H1 (cell line): ENCODE data around the gene PCDHB13. TPM values are rescaled to one million over a fixed set of nuclear protein-coding genes. Genes with fewer than 3 reads are reported as not detected.
A peak's percentile ranks its signal among the peaks of the same experiment; 100 is the strongest.

Experiments
- CTCF ChIA-PET: fragments of 300-600 bp; sonication (Branson Sonifier 250); formaldehyde crosslinking; loops from one replicate; lab custom pipeline; 2021; ENCODE audit not compliant: partially characterized antibody; lab: Charles Lee
- POLR2A ChIA-PET: fragments of 300-600 bp; sonication (Branson Sonifier 250); formaldehyde crosslinking; loops from one replicate; lab custom pipeline; 2021; ENCODE audit warnings: inconsistent platforms; ENCODE audit not compliant: partially characterized antibody; lab: Charles Lee
- DNase-seq, 2 experiments: peaks; one replicate each; pipeline versions ENCODE4 v3.0.0 to v3.0.0-alpha.2; 2010 to 2022; ENCODE audit warnings: low spot score in 2 of 2, low read depth in 1 of 2, mixed read lengths in 1 of 2
- FAIRE-seq: peaks from 2 replicates; lab custom pipeline; 2011; peaks lifted over from hg19 to GRCh38; lab: Jason Lieb, UNC
- H2AFZ ChIP-seq: 2 replicates; pipeline ENCODE4 v1.8.1; 2012; ENCODE audit warnings: low read length, inconsistent platforms
- H2AK5ac ChIP-seq: 2 replicates; pipeline ENCODE4 v1.6.1; 2013; ENCODE audit warnings: low read depth, low read length
- H2BK120ac ChIP-seq: replicated peaks from 2 replicates; pipeline ENCODE3; 2013; ENCODE audit warnings: low read depth, low read length, inconsistent platforms
- H2BK12ac ChIP-seq: 2 replicates; pipeline ENCODE4 v1.6.1; 2013; ENCODE audit warnings: low read depth, low read length
- H2BK15ac ChIP-seq: 2 replicates; pipeline ENCODE4 v1.6.1; 2013; ENCODE audit warnings: low read length
- H2BK20ac ChIP-seq: 2 replicates; pipeline ENCODE4 v1.6.1; 2013; ENCODE audit warnings: low read length
- H2BK5ac ChIP-seq: 2 replicates; pipeline ENCODE4 v1.6.1; 2013; ENCODE audit warnings: low read depth, low read length
- H3K14ac ChIP-seq: 2 replicates; pipeline ENCODE4 v1.6.1; 2013; ENCODE audit warnings: inconsistent platforms; ENCODE audit not compliant: insufficient read length
- H3K18ac ChIP-seq: 2 replicates; pipeline ENCODE4 v1.6.1; 2013; ENCODE audit warnings: low read length; ENCODE audit errors: extremely low read depth
- H3K23ac ChIP-seq: 2 replicates; pipeline ENCODE4 v1.6.1; 2013; ENCODE audit warnings: inconsistent platforms; ENCODE audit not compliant: insufficient read length
- H3K23me2 ChIP-seq: 2 replicates; pipeline ENCODE4 v1.6.1; 2013; ENCODE audit warnings: low read depth, low read length
- H3K27ac ChIP-seq: 2 replicates; pipeline ENCODE4 v1.6.1; 2011; ENCODE audit warnings: low read depth, low read length, inconsistent platforms
- H3K27me3 ChIP-seq, 4 experiments: replicated peaks in 1 of 4; 1 replicate in 1 of 4; 2 replicates in 3 of 4; pipeline versions ENCODE4 v1.6.1 to v1.8.1; 2011 to 2013; ENCODE audit warnings: low read length in 3 of 4, mild to moderate bottlenecking in 3 of 4, inconsistent platforms in 2 of 4, mixed read lengths in 2 of 4, moderate library complexity in 1 of 4; ENCODE audit not compliant: control insufficient read depth in 3 of 4, insufficient read depth in 3 of 4; ENCODE audit errors: extremely low read depth in 1 of 4
- H3K36me3 ChIP-seq, 4 experiments: 2 replicates each; pipeline versions ENCODE4 v1.6.1 to v1.8.1; 2011 to 2013; ENCODE audit warnings: mild to moderate bottlenecking in 4 of 4, low read length in 3 of 4, moderate library complexity in 2 of 4, control low read depth in 1 of 4, inconsistent platforms in 1 of 4; ENCODE audit not compliant: insufficient read depth in 4 of 4, control insufficient read depth in 2 of 4
- H3K4ac ChIP-seq: replicated peaks from 2 replicates; pipeline ENCODE3; 2013; ENCODE audit warnings: low read length, low read depth, mixed read lengths, inconsistent platforms; ENCODE audit not compliant: insufficient read length
- H3K4me1 ChIP-seq, 4 experiments: replicated peaks in 1 of 4; 1 replicate in 1 of 4; 2 replicates in 3 of 4; pipeline versions ENCODE4 v1.6.1 to v1.8.1; 2011 to 2013; ENCODE audit warnings: low read length in 3 of 4, inconsistent platforms in 2 of 4, mixed read lengths in 1 of 4; ENCODE audit not compliant: insufficient read depth in 4 of 4, control insufficient read depth in 3 of 4
- H3K4me2 ChIP-seq, 2 experiments: 2 replicates each; pipeline versions ENCODE4 v1.6.1 to v1.8.1; 2011 to 2013; ENCODE audit warnings: low read depth in 2 of 2, low read length in 2 of 2, control low read depth in 1 of 2, inconsistent platforms in 1 of 2, mild to moderate bottlenecking in 1 of 2; ENCODE audit not compliant: insufficient read depth in 1 of 2
- H3K4me3 ChIP-seq, 4 experiments: fragments of 200-600, 300-600 bp in 1 of 4; sonication (generic), shearing (Covaris generic), sonication (Bioruptor Twin) in 1 of 4; 2 replicates each; pipeline versions ENCODE4 v1.5.1 to v1.8.1; 2011 to 2016; ENCODE audit warnings: low read length in 4 of 4, low read depth in 3 of 4, control low read depth in 2 of 4, inconsistent platforms in 2 of 4, mild to moderate bottlenecking in 2 of 4, mixed read lengths in 1 of 4, moderate library complexity in 1 of 4; ENCODE audit not compliant: insufficient read depth in 2 of 4; ENCODE audit errors: extremely low read depth in 1 of 4
- H3K56ac ChIP-seq: replicated peaks from 2 replicates; pipeline ENCODE3; 2013; ENCODE audit warnings: low read depth, mild to moderate bottlenecking, mixed read lengths, low read length, inconsistent platforms; ENCODE audit not compliant: insufficient read length
- H3K79me1 ChIP-seq: 2 replicates; pipeline ENCODE4 v1.6.1; 2013; ENCODE audit warnings: low read depth, low read length, control low read depth
- H3K79me2 ChIP-seq, 2 experiments: 2 replicates each; pipeline versions ENCODE4 v1.6.1 to v1.8.1; 2012 to 2013; ENCODE audit warnings: low read length in 2 of 2, mild to moderate bottlenecking in 2 of 2, inconsistent platforms in 1 of 2; ENCODE audit not compliant: insufficient read depth in 2 of 2, control insufficient read depth in 1 of 2
- H3K9ac ChIP-seq, 4 experiments: replicated peaks in 1 of 4; 1 replicate in 1 of 4; 2 replicates in 3 of 4; pipeline versions ENCODE4 v1.6.1 to v1.8.1; 2011 to 2013; ENCODE audit warnings: low read depth in 3 of 4, low read length in 3 of 4, control low read depth in 2 of 4, mild to moderate bottlenecking in 2 of 4, moderate library complexity in 2 of 4, inconsistent platforms in 1 of 4; ENCODE audit errors: extremely low read depth in 1 of 4
- H3K9me3 ChIP-seq, 2 experiments: 2 replicates each; pipeline versions ENCODE4 v1.6.1 to v1.8.1; 2012 to 2013; ENCODE audit warnings: mild to moderate bottlenecking in 2 of 2, moderate library complexity in 2 of 2, control low read depth in 1 of 2, inconsistent platforms in 1 of 2, low read depth in 1 of 2, low read length in 1 of 2, mixed read lengths in 1 of 2; ENCODE audit not compliant: insufficient read depth in 2 of 2
- H4K20me1 ChIP-seq, 2 experiments: replicated peaks in 1 of 2; 2 replicates each; pipeline versions ENCODE3 to v1.8.1; 2011 to 2013; ENCODE audit warnings: inconsistent platforms in 2 of 2, low read length in 2 of 2, mild to moderate bottlenecking in 1 of 2; ENCODE audit not compliant: insufficient read depth in 2 of 2, control insufficient read depth in 1 of 2
- H4K5ac ChIP-seq: 2 replicates; pipeline ENCODE4 v1.6.1; 2013; ENCODE audit warnings: low read length, low read depth, mixed read lengths, inconsistent platforms; ENCODE audit not compliant: insufficient read length
- H4K8ac ChIP-seq: 2 replicates; pipeline ENCODE4 v1.8.0; 2013; ENCODE audit warnings: mild to moderate bottlenecking, moderate library complexity, low read length, inconsistent platforms; ENCODE audit not compliant: insufficient read depth; ENCODE audit errors: extremely low read depth
- H4K91ac ChIP-seq: replicated peaks from 2 replicates; pipeline ENCODE3; 2013; ENCODE audit warnings: low read length, mixed read lengths, inconsistent platforms; ENCODE audit not compliant: insufficient read length
- ATF2 ChIP-seq: IDR thresholded peaks from 2 replicates; pipeline ENCODE4 v1.6.1; 2012; ENCODE audit warnings: low read length, inconsistent platforms
- ZNF274 ChIP-seq: IDR thresholded peaks from 2 replicates; pipeline ENCODE4 v1.7.0; 2012; ENCODE audit warnings: low read length, borderline replicate concordance; ENCODE audit errors: extremely low read depth
- WGBS, 2 experiments: shearing (Covaris generic) in 1 of 2; methylation state at CpG; one replicate each; pipeline versions ENCODE4 v1.1.6 to v1.1.7; 2013 to 2015; ENCODE audit warnings: low lambda C conversion rate in 2 of 2, mixed read lengths in 2 of 2, inconsistent platforms in 1 of 2, low coverage in 1 of 2, missing lambda C conversion rate in 1 of 2; ENCODE audit not compliant: insufficient replicate concordance in 2 of 2, insufficient coverage in 1 of 2, insufficient read length in 1 of 2; ENCODE audit errors: extremely low coverage in 1 of 2, missing lambda C conversion rate in 1 of 2; 5-methylcytosine and 5-hydroxymethylcytosine counted together
- polyA plus RNA-seq, 7 experiments: library from polyadenylated mRNA; depleted of rRNA in 3 of 7; stranded (reverse) in 5 of 7; unstranded in 2 of 7; fragments of >200 nt in 5 of 7; fragments of 200-250 nt in 2 of 7; gene quantifications; 1 replicate in 5 of 7; 2 replicates in 1 of 7; 4 replicates in 1 of 7; pipeline versions ENCODE4 v1.2.1 to v1.2.3, GENCODE V29; 2011 to 2013; ENCODE audit warnings: missing spikeins in 2 of 7, mixed read lengths in 2 of 7
- total RNA-seq: library from RNA; stranded (reverse); fragmentation: NEBNext Ultra II Directional; extraction: Animal tissue kit (Norgen Biotek cat#: 25700); gene quantifications from 2 replicates; pipeline ENCODE4 v1.2.1, GENCODE V29; 2021

Gene PCDHB13
- total and polyA plus RNA-seq, 2 of the 8 experiments (the other 6 are each of a cell fraction or from before 2014, with no cell fraction given), result 1.1 to 1.4 TPM

GRCh38 chr5:141260458-141261237, 46.9 kb downstream of the PCDHB13 start:
- TF ChIP-seq ATF2, result no peak
- peak; percentile 99 for TF ChIP-seq ZNF274
- CTCF ChIA-PET, result interaction anchor here (0.7 to 2.5 kb wide), 5 partner anchors 15 to 152 kb away, joined by 3 to 8 read pairs (median 3); partner anchors contain the start of genes PCDHB15 and PCDHGA10
- DNase-seq (no peak), FAIRE-seq (no peak)
- Histone ChIP-seq H4K5ac (no peak overlapping the region), H3K23ac (no peak overlapping the region), H4K8ac (no peak overlapping the region), H3K27ac (no peak overlapping the region), H3K4me3 (no peak overlapping the region), H3K56ac (no peak overlapping the region), H3K9ac (no peak overlapping the region), H3K14ac (no peak overlapping the region), H2BK120ac (no peak overlapping the region), H4K20me1 (no peaks in the 10 kb centered on the region), H3K4me1 (no peaks in the 10 kb centered on the region), H3K27me3 (no peaks in the 10 kb centered on the region), H3K9me3 (peaks cover 64 to 74% of the 10 kb centered on the region in 2 experiments), H2AFZ (no peak overlapping the region), H3K4me2 (no peak overlapping the region), H3K79me1 (no peaks in the 10 kb centered on the region), H3K23me2 (no peaks in the 10 kb centered on the region), H2AK5ac (no peak overlapping the region), H3K79me2 (no peaks in the 10 kb centered on the region), H2BK5ac (no peak overlapping the region), H4K91ac (no peak overlapping the region), H2BK15ac (no peak overlapping the region), H2BK20ac (no peak overlapping the region), H3K36me3 (no peaks in the 10 kb centered on the region; a peak in 2 of 8 replicates), H3K4ac (no peak overlapping the region), H2BK12ac (no peak overlapping the region), H3K18ac (no peak overlapping the region)
- POLR2A ChIA-PET, result no interaction called here
- WGBS, 2 experiments, result 68% methylated on average over 5 of the region's 5 CpGs; no CpG with 5 or more reads in 1 of the 2 experiments
